GM19043 (cell line): ENCODE results near the gene SELENOF.
"Not testable (repeated sequence)": the region's sequence is repeated elsewhere in the genome, so short reads cannot be mapped to it uniquely, and the experiment has no call there.

Source experiments
- ATAC-seq: cut with Tn5 transposase; IDR thresholded peaks from one replicate; pipeline ENCODE4 v1.9.1; 2021; ENCODE audit warnings: low read depth; ENCODE audit not compliant: unreplicated experiment

Gene SELENOF

DNA sequence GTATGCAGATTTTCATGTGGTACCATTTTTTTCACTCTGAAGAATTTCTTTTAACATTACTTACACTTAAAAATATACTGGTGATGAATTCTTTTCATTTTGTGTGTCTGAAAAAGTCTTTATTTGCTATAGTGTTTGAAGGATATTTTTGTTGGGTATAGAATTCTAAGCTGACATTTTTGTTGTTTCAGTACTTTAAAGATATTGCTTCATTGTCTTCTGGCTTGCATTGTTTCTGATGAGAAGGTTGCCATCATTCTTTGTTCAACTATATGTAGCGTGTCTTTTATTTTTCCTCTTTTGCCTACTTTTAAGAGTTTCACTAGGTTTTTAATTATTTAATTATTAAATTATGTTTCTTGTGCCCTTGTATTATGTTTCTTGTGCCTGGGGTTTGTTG is 8.5 kb upstream of the SELENOF start:
- no peak for ATAC-seq

DNA sequence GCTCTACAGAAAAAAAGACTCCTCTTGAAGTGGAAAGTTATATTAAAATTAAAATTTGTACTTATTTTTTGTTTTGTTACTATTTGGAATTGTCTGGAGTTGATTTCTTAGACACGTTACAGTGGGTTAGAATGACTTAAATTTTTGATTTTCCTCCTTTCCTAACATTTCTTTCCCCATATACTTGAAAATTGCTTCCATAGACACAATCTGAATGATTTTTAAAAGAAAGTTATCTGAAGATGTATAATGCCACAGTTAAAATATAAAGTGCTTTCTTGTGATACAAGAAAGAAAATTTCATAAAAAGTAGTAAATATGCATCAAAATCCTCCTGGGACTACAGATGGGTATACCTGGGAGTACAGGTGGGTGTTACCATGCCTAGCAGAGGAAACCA is 2.8 kb upstream of the SELENOF start:
- no peak for ATAC-seq

DNA sequence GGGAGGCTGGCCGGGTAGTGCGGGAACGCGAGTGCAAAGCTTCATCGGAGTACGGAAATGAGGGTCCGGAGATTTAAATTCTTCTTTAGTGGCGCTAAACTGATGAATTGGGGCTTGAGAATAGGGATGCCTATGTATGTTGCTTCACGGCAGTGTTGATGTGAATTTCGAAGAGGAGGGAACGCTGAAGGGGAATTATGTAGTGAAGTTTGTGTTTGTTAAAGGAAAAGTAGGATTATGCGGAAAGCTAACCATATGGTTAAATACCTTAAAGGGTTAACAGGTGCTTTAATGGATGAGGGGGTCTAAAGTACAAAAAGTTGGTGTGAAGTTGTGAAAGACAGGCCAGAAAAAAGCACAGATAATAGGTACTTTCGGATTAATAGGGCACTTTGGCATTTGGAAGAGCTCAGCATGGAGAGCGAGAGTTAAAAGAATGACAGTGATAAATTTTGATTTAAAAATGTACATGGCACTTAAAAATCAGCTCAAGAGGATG is 1.9 kb upstream of the SELENOF start:
- ATAC-seq = no peak

DNA sequence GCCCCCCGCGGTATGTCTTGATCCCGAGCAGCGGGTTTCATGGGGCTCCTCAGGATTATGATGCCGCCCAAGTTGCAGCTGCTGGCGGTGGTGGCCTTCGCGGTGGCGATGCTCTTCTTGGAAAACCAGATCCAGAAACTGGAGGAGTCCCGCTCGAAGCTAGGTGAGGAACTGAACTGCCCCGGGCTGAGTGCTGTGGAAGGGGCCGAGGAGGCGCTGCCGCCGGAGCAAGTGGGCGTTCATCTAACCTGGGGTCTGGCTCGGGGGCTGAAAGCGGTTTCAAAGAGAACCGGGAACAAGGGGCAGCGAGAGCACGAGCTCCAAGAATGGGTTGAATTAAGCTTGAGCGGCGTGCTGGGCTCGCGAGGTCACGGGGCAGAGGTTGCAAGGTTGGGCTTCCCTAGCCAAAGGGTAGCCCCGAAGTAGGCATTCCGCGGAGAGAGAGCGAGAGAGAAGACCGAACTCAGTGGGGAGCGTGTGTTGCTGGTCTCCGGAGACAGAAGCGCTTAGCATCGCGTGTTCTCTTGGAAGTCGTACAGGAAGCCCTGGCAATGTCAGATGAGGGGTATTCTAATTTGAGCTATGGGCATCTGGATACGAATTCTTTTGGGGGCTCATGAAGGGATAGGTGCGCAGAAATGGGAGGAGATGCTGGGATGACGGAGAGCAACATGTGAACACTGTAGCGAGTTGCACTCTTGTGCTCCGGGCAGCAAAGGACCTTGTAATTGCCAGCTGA is 1.2 kb upstream of the SELENOF start:
- ATAC-seq = peak; percentile 26

DNA sequence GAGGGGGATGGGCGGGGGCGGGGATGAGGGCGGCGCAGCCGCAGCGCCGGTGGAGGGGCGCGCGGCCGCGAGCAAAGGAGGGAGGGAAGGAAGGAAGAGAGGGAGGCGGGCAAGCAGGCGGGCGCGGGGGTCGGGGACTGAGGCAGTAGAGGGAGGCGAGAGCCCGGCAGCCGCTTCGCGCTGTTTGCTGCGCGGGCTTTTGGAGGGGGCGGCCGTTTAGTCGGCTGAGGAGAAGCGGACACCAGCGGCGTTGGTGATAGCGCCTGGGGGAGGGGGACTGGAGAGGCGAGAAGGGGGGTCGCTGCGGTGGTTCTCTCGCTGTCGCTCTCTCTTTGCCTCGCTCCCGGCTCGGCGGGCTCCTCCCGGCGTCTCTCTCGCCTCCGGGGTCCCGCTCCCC is 673 bp upstream of the SELENOF start, which contains the start of gene HS2ST1:
Gene HS2ST1, plus strand, starts transcription at position 35 of the 397 bp plus-strand sequence.
- ATAC-seq = no peak

DNA sequence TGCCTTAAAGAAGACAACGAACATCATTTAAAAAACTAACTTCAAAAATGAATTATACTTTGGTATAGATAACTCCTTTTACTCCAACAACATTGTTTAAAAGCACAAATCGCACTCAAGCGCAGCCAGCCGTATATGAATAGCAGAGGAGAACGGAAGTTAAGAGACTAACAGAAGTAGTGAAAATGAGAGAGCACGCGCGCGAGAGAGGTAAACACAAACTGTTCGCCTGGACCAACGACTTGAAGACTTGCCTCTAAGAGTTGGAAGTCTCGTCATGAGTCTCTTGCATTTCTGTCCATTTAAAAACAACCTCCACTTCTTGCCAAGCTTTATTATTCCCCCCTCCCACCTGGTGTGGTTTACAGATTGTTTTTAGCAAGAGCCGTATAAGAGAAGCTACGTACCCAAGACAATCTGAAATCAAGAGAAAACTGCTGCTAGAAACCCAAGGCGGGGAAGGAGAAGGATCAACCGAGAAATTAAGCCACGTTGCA is 479 bp downstream of the SELENOF start:
- no peak for ATAC-seq

DNA sequence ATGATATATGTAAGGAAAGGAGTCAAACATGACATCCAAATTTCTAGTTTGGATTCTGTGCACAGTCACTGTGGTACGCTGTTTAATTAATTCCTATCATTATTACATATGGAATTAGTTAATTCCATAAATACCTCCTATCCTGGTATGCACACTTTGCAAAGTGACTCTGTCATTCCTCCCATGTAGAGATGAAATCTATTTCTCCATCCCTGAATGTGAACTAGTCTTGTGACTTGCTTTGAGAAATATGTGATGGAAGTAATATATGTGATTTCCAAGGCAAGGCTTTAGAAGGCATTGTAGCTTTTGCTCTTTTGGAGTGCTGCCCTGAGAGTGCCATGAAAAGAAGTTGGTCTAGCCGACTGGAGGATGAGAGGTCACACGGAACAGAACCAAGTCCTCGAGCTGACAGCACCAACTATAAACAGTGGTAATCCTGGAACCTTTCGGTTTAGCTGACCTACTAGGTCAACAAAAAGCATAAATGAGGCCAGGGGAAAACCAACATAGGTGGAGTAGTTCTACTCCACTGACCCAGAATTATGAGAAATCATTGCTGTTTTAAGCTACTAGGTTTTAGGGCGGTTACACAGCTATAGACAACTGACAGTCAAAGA is 1.5 kb downstream of the SELENOF start:
- ATAC-seq = no peak

DNA sequence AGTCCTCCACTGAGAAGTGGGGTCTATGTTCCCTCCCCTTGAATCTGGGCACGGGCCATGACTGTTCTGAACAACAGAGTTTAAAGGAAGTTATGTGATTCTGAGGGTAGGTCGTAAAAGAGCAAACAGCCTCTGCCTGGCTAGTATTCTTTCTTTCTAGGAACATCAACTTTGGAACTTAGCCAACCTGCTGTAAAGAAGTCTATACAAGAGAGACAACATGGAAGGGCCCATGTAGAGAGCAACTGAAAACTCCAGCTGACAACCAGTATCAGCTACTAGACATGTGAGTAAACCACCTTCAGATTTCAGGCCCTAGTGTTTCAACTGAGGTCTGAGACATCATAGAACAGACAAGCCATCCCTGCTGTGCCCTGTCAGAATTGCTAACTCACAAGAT is 7.5 kb downstream of the SELENOF start:
- ATAC-seq = no peak

DNA sequence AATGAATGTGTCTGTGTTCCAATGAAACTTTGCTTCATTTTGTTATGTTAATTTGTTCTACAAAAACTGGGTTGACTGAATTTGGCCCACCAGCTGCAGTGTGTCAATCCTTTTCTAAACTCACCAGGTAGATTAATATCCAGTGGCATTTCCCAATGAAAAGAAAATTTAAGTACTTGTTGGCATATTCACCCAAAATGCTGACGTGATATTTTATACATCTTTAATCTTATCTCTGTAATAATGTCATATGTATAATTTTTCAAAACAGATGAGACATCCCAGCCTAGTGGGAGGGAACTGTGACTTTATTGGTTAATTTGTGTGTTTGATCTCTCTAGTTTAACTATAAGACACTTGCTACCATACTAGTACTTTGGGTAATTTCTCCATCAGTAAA is 8.1 kb downstream of the SELENOF start:
- no peak for ATAC-seq

DNA sequence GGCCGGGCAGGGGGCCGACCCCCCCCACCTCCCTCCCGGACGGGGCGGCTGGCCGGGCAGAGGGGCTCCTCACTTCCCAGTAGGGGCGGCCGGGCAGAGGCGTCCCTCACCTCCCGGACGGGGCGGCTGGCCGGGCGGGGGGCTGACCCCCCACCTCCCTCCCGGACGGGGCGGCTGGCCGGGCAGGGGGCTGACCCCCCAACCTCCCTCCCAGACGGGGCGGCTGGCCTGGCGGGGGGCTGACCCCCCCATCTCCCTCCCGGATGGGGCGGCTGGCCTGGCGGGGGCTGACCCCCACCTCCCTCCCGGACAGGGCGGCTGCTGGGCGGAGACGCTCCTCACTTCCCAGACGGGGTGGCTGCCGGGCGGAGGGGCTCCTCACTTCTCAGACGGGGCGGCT is 14.5 kb downstream of the SELENOF start:
- not testable (repeated sequence) for ATAC-seq

DNA sequence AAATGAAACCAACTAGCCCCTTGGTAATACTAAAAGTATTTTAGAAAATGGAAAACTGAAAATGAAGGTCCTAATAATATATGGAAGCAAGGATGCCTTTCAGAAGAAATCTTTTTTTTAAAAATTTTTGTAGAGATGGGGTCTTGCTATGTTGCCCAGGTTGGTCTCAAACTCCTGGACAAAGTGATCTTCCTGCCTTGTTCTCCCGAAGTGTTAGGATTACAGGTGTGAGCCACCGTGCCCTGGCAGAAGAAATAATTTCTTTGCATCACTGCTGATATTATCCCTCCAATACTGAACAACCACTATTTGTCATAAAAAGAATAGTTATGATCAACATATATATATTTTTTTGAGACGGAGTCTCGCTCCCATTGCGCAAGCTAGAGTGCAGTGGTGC is 25.6 kb downstream of the SELENOF start:
- ATAC-seq = no peak

DNA sequence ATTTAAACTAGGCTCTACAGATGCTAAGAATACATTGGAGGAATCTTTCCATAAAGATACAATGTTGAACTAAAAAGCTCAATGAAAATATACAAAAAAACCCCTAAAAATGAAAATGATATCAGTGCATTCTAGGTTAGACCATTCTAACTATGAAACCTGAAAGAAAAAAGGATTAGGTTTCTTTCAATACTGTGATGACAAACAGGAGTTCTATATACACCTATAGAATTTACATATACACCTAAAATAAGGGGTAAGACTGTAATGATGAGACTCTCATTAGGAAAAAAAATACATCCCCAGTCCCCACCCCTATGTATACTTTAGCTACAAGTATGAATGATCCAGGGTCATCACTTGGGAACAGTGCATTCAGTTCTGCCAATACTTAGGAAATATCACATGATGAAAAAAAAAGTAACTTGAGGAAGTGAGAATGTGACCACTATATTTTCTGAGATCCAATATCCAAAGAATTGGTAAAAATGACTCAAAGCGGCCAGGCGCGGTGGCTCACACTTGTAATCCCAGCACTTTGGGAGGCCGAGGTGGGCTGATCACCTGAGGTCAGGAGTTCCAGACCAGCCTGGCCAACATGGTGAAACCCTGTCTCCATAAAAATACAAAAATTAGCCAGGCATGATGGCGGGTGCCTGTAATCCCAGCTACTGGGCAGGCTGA is 26.3 kb downstream of the SELENOF start:
- ATAC-seq = no peak

DNA sequence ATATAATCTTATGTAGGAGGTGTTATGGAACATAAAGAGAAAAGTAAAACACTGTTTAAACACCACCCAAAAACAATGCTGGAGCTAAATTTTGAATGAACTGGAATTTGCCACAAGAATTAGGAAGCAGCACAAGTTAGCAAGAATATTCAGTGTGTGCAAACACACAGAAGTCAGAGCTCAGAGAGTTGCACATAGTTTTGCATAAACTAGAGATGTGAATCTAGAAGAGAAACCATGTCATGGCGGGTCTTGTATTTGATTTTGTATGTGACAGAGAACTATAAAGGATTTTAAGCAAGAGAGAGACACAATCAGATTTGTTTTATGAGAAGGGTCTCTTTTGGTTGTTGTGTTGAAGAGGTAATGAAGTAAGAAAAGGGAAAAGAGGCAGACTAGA is 38.2 kb downstream of the SELENOF start:
- no peak for ATAC-seq

DNA sequence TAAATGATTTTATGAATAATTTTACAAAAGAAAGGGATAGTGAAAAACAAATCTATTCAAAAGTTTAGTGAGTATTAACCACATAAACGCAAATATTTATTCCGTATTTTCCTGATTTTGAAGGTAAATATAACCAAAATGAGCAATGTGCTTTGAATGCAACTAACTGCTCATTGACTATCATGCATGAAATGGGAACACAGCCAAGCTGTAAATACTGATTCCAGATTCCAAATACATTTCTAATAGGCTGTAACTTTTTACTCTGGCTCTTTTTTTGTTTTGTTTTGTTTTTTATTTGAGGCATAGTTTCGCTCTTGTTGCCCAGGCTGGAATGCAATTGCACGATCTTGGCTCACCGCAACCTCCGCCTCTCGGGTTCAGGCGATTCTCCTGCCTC is 41.8 kb downstream of the SELENOF start:
- no peak for ATAC-seq

DNA sequence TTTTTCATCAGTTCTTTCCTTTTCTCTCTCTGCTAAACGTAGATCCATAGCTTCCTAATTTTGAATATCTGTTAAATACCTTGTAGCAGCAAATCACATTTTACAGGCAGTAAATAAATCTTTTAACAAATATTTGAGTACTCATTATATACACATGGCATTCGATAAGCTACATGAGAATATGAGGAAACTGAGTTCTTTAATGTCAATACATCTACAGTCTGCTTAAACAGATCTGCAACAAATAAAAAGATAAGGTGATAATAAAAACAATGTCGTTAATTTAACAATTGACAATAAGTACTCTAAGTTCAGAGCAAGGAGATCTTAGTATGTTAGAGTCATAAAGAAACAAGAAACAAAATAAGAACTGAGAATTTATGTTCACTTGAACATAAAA is 42.9 kb downstream of the SELENOF start:
- no peak for ATAC-seq

DNA sequence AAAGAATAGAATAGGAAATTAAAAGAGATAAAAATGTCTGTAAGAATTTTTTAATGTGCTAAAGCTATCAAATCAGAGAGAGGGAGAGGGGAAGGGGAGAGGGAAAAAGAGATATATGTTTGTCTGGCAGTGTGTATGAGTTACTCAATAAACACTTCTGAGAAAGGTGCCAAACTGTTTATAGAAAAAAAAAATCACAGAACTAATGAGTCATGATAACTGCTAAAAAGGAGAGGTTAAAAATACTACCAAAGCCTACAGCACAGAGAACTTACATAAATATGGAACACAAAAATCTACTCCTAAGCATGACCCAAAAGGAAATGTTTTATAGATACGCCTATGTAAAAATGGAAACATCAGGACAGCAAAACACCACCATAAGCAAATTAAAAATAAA is 45.4 kb downstream of the SELENOF start:
- ATAC-seq = no peak

DNA sequence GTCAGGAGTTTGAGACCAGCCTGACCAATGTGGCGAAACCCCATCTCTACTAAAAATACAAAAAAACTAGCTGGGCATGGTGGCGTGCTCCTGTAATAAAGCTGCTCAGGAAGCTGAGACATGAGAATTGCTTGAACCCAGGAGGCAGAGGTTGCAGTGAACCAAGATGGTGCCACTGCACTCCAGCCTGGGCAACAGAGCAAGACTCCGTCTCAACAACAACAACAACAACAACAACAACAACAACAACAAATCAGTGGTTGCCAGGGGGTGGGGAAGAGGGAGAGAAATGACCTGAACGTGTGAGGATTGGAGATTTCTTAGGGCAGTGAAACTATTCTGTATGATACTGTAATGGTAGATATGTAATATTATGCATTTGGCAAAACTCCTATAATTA is 46.6 kb downstream of the SELENOF start:
- ATAC-seq = not testable (repeated sequence)

DNA sequence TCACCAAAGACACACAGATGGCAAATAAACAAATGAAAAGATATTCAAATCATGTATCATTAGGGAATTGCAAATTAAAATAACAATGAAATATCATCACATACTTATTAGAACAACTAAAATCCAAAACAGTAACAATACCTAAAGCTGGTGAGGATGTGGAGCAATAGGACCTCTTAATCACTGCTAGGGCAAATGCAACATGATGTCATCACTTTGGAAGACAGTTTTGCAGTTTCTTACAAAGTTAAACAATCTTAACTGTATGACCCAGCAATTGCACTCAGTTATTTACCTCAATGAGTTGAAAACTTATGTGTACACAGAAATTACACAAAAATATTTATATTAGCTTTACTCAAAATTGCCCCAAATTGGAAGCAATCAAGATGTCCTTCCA is 47.3 kb downstream of the SELENOF start:
- ATAC-seq = no peak

DNA sequence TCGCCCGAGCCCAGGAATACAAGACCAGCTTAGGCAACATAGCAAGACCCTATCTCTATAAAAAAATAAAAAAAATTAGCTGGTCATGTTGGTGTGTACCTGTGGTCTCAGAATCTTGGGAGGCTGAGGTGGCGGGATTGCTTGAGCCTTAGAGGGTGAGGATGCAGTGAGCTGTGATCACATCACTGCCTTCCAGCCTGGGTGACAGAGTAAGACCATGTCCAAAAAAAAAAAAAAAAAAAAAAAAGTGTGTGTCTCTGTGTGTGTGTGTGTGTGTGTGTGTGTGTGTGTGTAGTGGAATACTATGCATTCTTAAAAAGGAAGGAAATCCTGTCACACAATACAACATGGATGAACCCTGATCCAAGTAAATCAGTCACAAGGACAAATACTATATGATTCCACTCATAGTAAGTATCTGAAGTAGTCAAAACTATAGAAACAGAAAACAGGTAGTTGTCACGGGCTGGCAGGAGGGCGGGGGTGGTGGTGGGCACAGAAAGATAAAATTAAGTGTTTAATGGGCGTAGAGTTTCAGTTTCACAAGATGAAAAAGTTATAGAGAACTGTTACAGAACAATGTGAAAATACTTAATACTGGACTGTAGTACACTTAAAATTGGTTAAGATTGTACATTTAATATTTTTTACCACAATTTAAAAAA is 47.8 kb downstream of the SELENOF start:
- ATAC-seq = peak; percentile 59

DNA sequence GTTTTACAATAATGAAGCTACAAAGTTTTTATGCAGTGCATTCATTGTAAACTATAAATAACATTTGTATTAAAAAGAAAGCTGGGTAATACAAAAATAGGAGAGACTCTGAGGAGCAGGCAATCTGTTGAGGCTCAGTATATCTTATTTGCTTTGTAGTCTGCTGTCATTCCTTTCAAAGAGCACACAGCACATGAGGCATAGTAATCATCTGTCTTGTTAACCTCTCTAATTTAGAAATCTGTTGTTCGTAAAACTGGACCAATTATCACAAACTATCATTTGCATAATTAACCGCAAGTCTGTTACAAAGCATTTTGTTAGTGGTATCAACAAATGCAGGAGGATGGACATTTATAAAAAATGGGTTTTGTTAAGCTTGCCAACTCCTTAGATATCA is 51.0 kb downstream of the SELENOF start:
- ATAC-seq = no peak

DNA sequence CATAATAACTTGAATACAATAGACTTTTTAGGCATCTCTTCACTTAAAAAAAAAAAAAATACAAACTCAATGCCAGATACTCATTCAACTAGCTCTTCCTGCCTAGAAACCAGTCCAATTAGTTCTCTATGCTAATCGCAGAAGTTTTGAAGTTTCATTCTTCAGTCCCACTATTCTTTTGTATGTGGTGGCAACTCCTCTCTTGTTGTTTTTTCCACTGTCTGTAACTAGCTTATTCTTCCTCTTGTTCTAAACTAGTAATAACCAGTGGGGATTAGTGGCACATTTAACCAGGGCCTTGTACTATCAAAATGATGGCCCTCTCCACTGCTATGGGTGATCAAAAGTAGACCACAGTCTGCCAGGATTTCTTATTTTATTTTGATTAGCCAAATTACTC is 52.5 kb downstream of the SELENOF start:
- ATAC-seq = no peak
